ENCODE data around the gene DNAH7.

DNAH7 gene

GRCh38 chr2:196076778-196077568 lies 8.3 kb upstream of the DNAH7 start:
- Histone ChIP-seq H3K9ac (ENCODE audit: low read length in 2 of 2) (no peak overlapping the region), H3K4me1 (ENCODE audit: control insufficient read depth, insufficient read depth, low read length) (no peaks in the 10 kb centered on the region)

DNA sequence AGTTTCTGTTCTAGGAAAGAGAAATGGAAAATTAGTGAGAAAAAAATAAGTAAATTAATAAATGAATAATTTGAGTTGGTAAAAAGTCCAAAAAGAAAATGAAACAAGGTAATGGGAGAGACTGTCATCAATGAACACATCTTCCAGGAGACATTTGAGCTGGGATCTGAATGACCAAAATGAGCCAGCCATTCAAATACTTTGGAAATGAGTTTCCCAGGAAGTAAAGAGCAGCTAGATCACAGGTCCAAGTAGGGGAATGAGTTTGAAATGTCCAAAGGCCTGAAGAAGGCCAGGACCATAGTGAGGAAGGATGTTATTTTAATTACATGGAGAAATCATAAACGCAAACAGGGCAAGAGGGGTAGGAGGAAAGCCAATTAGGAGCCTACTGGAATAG lies 6.6 kb upstream of the DNAH7 start:
- H3K9me3 ChIP-seq (ENCODE audit: control insufficient read depth in 2 of 2, low read length in 2 of 2): no peaks in the 10 kb centered on the region
- no peaks in the 10 kb centered on the region for H3K4me1 ChIP-seq (ENCODE audit: control insufficient read depth, insufficient read depth, low read length)
- H3K4me3 ChIP-seq (ENCODE audit: low read length in 2 of 2): no peak overlapping the region
- no peaks in the 10 kb centered on the region for H3K36me3 ChIP-seq (ENCODE audit: control insufficient read depth in 2 of 2, insufficient read depth in 2 of 2, low read length in 2 of 2)
- no peaks in the 10 kb centered on the region for H3K27me3 ChIP-seq (ENCODE audit: control insufficient read depth in 1 of 2, insufficient read depth in 2 of 2, low read length in 2 of 2)
- no peak overlapping the region for H3K27ac ChIP-seq (ENCODE audit: low read length)
- H3K9ac ChIP-seq (ENCODE audit: low read length in 2 of 2): no peak overlapping the region

More at GRCh38 chr2:196076778-196077568, 8.3 kb upstream of the DNAH7 start:
- Histone ChIP-seq H3K27me3 (ENCODE audit: control insufficient read depth in 1 of 2, insufficient read depth in 2 of 2, low read length in 2 of 2) (no peaks in the 10 kb centered on the region), H3K27ac (ENCODE audit: low read length) (no peak overlapping the region), H3K4me3 (ENCODE audit: low read length in 2 of 2) (no peak overlapping the region), H3K9me3 (ENCODE audit: control insufficient read depth in 2 of 2, low read length in 2 of 2) (no peaks in the 10 kb centered on the region), H3K36me3 (ENCODE audit: control insufficient read depth in 2 of 2, insufficient read depth in 2 of 2, low read length in 2 of 2) (no peaks in the 10 kb centered on the region)

GRCh38 chr2:196074631-196075030 lies 6.0 kb upstream of the DNAH7 start:
- Histone ChIP-seq H3K9ac (ENCODE audit: low read length in 2 of 2) (no peak overlapping the region), H3K27ac (ENCODE audit: low read length) (no peak overlapping the region), H3K36me3 (ENCODE audit: control insufficient read depth in 2 of 2, insufficient read depth in 2 of 2, low read length in 2 of 2) (no peaks in the 10 kb centered on the region), H3K4me3 (ENCODE audit: low read length in 2 of 2) (no peak overlapping the region), H3K27me3 (ENCODE audit: control insufficient read depth in 1 of 2, insufficient read depth in 2 of 2, low read length in 2 of 2) (no peaks in the 10 kb centered on the region), H3K4me1 (ENCODE audit: control insufficient read depth, insufficient read depth, low read length) (no peaks in the 10 kb centered on the region), H3K9me3 (ENCODE audit: control insufficient read depth in 2 of 2, low read length in 2 of 2) (no peaks in the 10 kb centered on the region)

- Histone ChIP-seq H3K27ac (ENCODE audit: low read length) (no peak overlapping the region), H3K4me1 (ENCODE audit: control insufficient read depth, insufficient read depth, low read length) (no peaks in the 10 kb centered on the region), H3K4me3 (ENCODE audit: low read length in 2 of 2) (no peak overlapping the region), H3K36me3 (ENCODE audit: control insufficient read depth in 2 of 2, insufficient read depth in 2 of 2, low read length in 2 of 2) (no peaks in the 10 kb centered on the region), H3K27me3 (ENCODE audit: control insufficient read depth in 1 of 2, insufficient read depth in 2 of 2, low read length in 2 of 2) (no peaks in the 10 kb centered on the region), H3K9ac (ENCODE audit: low read length in 2 of 2) (no peak overlapping the region), H3K9me3 (ENCODE audit: control insufficient read depth in 2 of 2, low read length in 2 of 2) (no peaks in the 10 kb centered on the region)
Measured at GRCh38 chr2:196073521-196073920, 4.9 kb upstream of the DNAH7 start.

- H3K9me3 ChIP-seq (ENCODE audit: control insufficient read depth in 2 of 2, low read length in 2 of 2): no peaks in the 10 kb centered on the region
- no peak overlapping the region for H3K9ac ChIP-seq (ENCODE audit: low read length in 2 of 2)
- no peak overlapping the region for H3K4me3 ChIP-seq (ENCODE audit: low read length in 2 of 2)
- H3K27me3 ChIP-seq (ENCODE audit: control insufficient read depth in 1 of 2, insufficient read depth in 2 of 2, low read length in 2 of 2): no peaks in the 10 kb centered on the region
- H3K27ac ChIP-seq (ENCODE audit: low read length): no peak overlapping the region
- H3K36me3 ChIP-seq (ENCODE audit: control insufficient read depth in 2 of 2, insufficient read depth in 2 of 2, low read length in 2 of 2): no peaks in the 10 kb centered on the region
- no peaks in the 10 kb centered on the region for H3K4me1 ChIP-seq (ENCODE audit: control insufficient read depth, insufficient read depth, low read length)
Measured at GRCh38 chr2:196067088-196067382, 1.6 kb downstream of the DNAH7 start.

DNA sequence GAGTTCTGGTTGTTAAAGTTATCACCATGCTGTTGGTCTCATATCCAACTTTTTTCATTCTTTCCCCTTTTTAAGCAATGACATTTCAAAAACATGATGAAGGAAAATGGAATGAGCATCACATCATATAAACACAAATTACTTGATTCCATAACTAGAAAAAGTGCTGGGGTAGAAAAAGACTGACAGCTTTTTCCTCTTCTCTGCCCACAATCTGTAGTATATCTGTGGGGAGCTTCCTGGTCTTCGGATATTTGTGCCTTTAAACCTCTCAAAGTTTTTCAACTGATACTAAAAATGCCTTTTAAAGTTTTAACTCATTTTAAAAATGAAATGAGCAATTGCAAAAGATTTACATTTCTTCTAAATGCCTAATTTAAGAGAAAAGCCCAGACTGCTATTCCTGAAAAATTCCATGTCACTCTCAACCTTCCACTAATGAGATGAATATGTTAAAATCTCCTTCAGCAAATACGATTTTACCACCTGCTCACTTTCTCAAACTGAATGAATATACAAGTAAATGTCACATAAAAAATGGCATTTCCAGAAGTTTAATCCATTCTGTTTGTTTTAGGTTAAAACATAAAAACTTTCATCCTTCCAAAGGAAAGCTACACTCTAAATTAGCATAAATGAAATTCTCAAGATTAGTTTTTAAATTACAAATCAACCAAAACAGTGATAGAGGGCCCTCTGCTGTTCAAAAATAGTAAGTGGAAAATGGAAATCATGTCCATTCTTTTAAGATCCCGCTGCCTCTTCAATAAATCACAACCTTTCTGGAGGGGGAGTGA lies 2.1 kb downstream of the DNAH7 start:
- Histone ChIP-seq H3K9me3 (ENCODE audit: control insufficient read depth in 2 of 2, low read length in 2 of 2) (no peaks in the 10 kb centered on the region), H3K27ac (ENCODE audit: low read length) (no peak overlapping the region), H3K9ac (ENCODE audit: low read length in 2 of 2) (no peak overlapping the region), H3K36me3 (ENCODE audit: control insufficient read depth in 2 of 2, insufficient read depth in 2 of 2, low read length in 2 of 2) (no peaks in the 10 kb centered on the region), H3K4me3 (ENCODE audit: low read length in 2 of 2) (no peak overlapping the region), H3K27me3 (ENCODE audit: control insufficient read depth in 1 of 2, insufficient read depth in 2 of 2, low read length in 2 of 2) (no peaks in the 10 kb centered on the region), H3K4me1 (ENCODE audit: control insufficient read depth, insufficient read depth, low read length) (no peaks in the 10 kb centered on the region)

DNA sequence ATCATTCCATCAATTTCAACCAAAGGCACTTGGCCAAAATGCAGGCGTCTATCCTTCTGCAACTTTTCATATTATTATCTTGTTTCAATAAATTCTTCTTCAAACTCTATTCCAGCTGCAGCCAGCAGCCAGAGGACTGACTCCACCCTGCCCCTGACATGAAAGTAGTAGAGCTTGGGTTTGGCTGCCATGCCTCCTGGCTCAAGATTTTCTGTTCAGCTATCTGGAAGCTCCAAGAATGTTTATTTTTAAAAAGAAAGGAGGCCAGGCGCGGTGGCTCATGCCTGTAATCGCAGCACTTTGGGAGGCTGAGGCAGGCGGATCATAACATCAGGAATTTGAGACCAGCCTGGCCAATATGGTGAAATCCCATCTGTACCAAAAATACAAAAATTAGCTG lies 4.9 kb downstream of the DNAH7 start:
- no peak overlapping the region for H3K9ac ChIP-seq (ENCODE audit: low read length in 2 of 2)
- H3K27me3 ChIP-seq (ENCODE audit: control insufficient read depth in 1 of 2, insufficient read depth in 2 of 2, low read length in 2 of 2): no peaks in the 10 kb centered on the region
- no peaks in the 10 kb centered on the region for H3K9me3 ChIP-seq (ENCODE audit: control insufficient read depth in 2 of 2, low read length in 2 of 2)
- H3K4me1 ChIP-seq (ENCODE audit: control insufficient read depth, insufficient read depth, low read length): no peaks in the 10 kb centered on the region
- no peak overlapping the region for H3K4me3 ChIP-seq (ENCODE audit: low read length in 2 of 2)
- H3K36me3 ChIP-seq (ENCODE audit: control insufficient read depth in 2 of 2, insufficient read depth in 2 of 2, low read length in 2 of 2): no peaks in the 10 kb centered on the region
- no peak overlapping the region for H3K27ac ChIP-seq (ENCODE audit: low read length)

DNA sequence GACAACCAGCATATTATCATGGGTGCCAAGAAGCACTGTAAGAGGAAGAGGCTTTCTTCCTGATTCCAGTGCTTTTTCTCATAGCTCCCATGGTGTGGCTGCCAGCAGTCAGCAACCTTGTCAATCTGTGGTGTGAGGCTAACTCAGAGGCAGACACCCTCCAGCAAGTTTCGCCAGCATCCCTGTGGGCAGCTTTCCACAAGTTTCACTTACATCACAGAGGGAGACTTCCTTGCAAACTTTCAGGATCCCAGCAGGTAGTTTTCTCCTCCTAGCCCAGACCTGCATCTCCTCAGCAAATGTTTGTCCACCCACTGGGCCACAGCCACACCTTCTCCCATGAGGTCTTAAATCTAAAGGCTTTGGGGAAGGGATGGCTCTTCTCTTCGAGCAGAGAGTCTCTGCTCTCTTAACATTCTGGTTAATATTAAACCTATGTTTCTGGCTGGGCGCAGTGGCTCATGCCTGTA lies 9.1 kb downstream of the DNAH7 start:
- no peaks in the 10 kb centered on the region for H3K36me3 ChIP-seq (ENCODE audit: control insufficient read depth in 2 of 2, insufficient read depth in 2 of 2, low read length in 2 of 2)
- no peak overlapping the region for H3K4me3 ChIP-seq (ENCODE audit: low read length in 2 of 2)
- H3K27me3 ChIP-seq (ENCODE audit: control insufficient read depth in 1 of 2, insufficient read depth in 2 of 2, low read length in 2 of 2): no peaks in the 10 kb centered on the region
- H3K9me3 ChIP-seq (ENCODE audit: control insufficient read depth in 2 of 2, low read length in 2 of 2): no peaks in the 10 kb centered on the region
- H3K9ac ChIP-seq (ENCODE audit: low read length in 2 of 2): no peak overlapping the region
- H3K4me1 ChIP-seq (ENCODE audit: control insufficient read depth, insufficient read depth, low read length): no peaks in the 10 kb centered on the region
- no peak overlapping the region for H3K27ac ChIP-seq (ENCODE audit: low read length)

DNA sequence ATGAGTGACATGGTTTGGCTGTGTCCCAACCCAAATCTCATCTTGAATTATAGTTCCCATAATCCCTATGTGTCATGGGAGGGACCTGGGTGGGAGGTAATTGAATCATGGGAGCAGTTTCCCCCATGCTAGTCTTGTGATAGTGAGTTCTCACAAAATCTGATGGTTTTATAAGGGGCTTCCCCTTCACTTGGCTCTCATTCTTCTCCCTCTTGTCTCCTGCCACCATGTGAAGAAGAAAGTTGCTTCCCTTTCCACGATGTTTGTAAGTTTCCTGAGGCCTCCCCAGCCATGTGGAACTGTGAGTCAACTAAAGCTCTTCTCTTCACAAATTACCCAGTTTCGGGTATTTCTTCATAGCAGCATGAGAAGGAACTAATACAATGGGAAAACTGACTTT lies 14.0 kb downstream of the DNAH7 start:
- no peak overlapping the region for H3K27ac ChIP-seq (ENCODE audit: low read length)
- H3K9ac ChIP-seq (ENCODE audit: low read length in 2 of 2): no peak overlapping the region
- no peaks in the 10 kb centered on the region for H3K4me1 ChIP-seq (ENCODE audit: control insufficient read depth, insufficient read depth, low read length)
- no peaks in the 10 kb centered on the region for H3K36me3 ChIP-seq (ENCODE audit: control insufficient read depth in 2 of 2, insufficient read depth in 2 of 2, low read length in 2 of 2)
- no peak overlapping the region for H3K4me3 ChIP-seq (ENCODE audit: low read length in 2 of 2)
- no peaks in the 10 kb centered on the region for H3K9me3 ChIP-seq (ENCODE audit: control insufficient read depth in 2 of 2, low read length in 2 of 2)
- H3K27me3 ChIP-seq (ENCODE audit: control insufficient read depth in 1 of 2, insufficient read depth in 2 of 2, low read length in 2 of 2): no peaks in the 10 kb centered on the region

DNA sequence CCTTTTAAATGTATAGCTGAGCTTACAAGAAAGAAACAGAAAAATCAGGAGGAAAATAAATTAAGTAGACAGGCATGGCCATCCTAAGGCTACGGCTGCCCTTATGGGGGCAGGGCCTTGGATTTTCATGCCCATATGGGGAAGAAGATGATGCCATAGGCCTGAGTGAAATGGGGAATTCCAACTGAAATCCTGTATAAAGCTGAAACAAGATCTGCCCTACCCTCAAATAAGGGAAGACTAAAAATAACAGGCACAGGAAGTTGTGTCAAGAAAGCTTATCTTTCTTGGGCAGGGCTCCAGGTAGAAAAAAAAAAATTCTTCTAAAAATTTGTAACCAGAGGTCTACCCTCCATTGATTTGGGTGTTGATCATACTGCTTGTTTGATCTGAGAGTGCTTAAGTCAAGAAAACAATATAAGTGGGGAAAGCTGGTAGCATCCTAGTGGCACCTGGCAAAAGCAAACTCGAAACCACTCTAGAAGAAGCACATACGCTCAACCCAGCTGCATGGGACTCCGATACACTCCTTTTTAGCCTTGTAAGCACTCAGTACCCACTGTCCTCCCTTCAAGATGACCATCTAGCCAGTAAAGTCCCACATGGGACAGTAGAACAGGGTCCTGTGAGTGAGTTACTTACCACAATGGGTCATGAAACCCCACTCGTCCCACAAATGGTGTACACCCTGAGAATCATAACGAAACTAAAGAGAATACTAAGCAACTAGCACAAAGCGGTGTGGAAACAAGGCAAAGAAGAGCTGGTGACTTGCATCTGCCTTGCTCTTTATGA lies 22.3 kb downstream of the DNAH7 start:
- H3K36me3 ChIP-seq (ENCODE audit: control insufficient read depth in 2 of 2, insufficient read depth in 2 of 2, low read length in 2 of 2): no peaks in the 10 kb centered on the region
- no peak overlapping the region for H3K4me3 ChIP-seq (ENCODE audit: low read length in 2 of 2)
- no peaks in the 10 kb centered on the region for H3K4me1 ChIP-seq (ENCODE audit: control insufficient read depth, insufficient read depth, low read length)
- no peaks in the 10 kb centered on the region for H3K27me3 ChIP-seq (ENCODE audit: control insufficient read depth in 1 of 2, insufficient read depth in 2 of 2, low read length in 2 of 2)
- H3K9me3 ChIP-seq (ENCODE audit: control insufficient read depth in 2 of 2, low read length in 2 of 2): no peaks in the 10 kb centered on the region
- no peak overlapping the region for H3K9ac ChIP-seq (ENCODE audit: low read length in 2 of 2)
- H3K27ac ChIP-seq (ENCODE audit: low read length): no peak overlapping the region
